T-helper 2 cell treated with Interferon-gamma antibody and Interleukin-4, amounts not matched to agents 5 μg/mL and 100 μg/mL, for 36 hours (primary cell): ENCODE results near the gene UBE3D.
A peak's percentile ranks its signal among the peaks of the same experiment; 100 is the strongest.

Experiments
- DNase-seq: peaks from one replicate; pipeline ENCODE4 v3.0.0; 2021; ENCODE audit warnings: low spot score
- H3K27ac Mint-ChIP-seq: one replicate; pipeline ENCODE4 v1.8.0; 2021; ENCODE audit warnings: mild to moderate bottlenecking, mixed read lengths
- H3K27me3 Mint-ChIP-seq: one replicate; pipeline ENCODE4 v1.8.0; 2021; ENCODE audit warnings: low read depth, mixed read lengths
- H3K36me3 Mint-ChIP-seq: one replicate; pipeline ENCODE4 v1.8.0; 2021; ENCODE audit warnings: low read depth, mixed read lengths
- H3K4me1 Mint-ChIP-seq: one replicate; pipeline ENCODE4 v1.8.0; 2021; ENCODE audit warnings: low read depth, mixed read lengths
- H3K4me3 Mint-ChIP-seq: one replicate; pipeline ENCODE4 v1.8.0; 2022; ENCODE audit warnings: mild to moderate bottlenecking, moderate library complexity, mixed read lengths
- H3K9me3 Mint-ChIP-seq: one replicate; pipeline ENCODE4 v1.8.0; 2021; ENCODE audit warnings: mixed read lengths

UBE3D gene, protein sequence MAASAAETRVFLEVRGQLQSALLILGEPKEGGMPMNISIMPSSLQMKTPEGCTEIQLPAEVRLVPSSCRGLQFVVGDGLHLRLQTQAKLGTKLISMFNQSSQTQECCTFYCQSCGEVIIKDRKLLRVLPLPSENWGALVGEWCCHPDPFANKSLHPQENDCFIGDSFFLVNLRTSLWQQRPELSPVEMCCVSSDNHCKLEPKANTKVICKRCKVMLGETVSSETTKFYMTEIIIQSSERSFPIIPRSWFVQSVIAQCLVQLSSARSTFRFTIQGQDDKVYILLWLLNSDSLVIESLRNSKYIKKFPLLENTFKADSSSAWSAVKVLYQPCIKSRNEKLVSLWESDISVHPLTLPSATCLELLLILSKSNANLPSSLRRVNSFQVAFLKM

DNA sequence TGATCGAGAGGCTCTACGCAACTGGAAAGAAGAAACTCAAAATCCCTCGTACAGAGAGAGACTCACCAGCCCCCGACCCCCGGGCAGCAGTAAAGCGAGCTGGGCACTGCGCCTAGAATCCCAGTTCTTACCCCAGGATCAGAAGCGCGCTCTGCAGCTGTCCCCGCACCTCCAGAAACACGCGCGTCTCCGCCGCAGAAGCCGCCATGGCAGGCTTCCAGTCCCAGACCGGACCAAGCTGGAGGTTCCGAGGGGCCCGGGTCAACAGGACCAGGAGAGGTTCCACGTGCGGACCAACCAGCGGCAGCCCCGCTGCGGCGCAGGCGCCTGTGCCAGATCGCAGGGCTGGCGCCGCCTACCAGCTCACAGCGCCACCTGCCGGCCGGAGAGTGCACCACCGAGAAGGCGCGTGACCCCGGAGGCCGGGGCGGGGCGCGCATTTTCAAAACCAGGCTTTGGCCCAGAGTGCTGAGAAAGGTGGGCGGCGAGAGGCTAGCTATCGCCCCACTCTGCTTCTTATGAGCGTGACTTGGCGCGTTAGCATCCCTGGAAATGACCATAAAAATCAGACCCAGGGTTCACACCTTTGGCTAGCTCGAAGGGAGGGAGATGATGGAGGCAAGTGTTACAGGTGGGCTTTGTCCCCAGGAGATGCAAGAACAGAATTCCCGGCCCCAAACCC, at the start of gene UBE3D:
Gene UBE3D (minus strand): TSS at position 331 of the 682 bp plus-strand sequence. CDS start 123 bp downstream, at position 208.
- peaks cover 3% of the 10 kb centered on the region for H3K36me3 Mint-ChIP-seq
- peak; percentile 92 for DNase-seq
- peaks cover 33% of the 10 kb centered on the region for H3K4me1 Mint-ChIP-seq
- peak within 1 kb of the TSS; percentile 83 for H3K27ac Mint-ChIP-seq
- no peaks in the 10 kb centered on the region for H3K27me3 Mint-ChIP-seq
- H3K4me3 Mint-ChIP-seq, result peak within 1 kb of the TSS; percentile 90
- no peaks in the 10 kb centered on the region for H3K9me3 Mint-ChIP-seq

- no peak for DNase-seq
- Mint-ChIP-seq H3K27ac (no peak overlapping the region), H3K27me3 (no peaks in the 10 kb centered on the region), H3K4me1 (no peaks in the 10 kb centered on the region), H3K36me3 (no peaks in the 10 kb centered on the region), H3K9me3 (no peaks in the 10 kb centered on the region), H3K4me3 (no peak overlapping the region)
Measured at GRCh38 chr6:83114164-83114563, 48.5 kb upstream of the UBE3D start.

DNA sequence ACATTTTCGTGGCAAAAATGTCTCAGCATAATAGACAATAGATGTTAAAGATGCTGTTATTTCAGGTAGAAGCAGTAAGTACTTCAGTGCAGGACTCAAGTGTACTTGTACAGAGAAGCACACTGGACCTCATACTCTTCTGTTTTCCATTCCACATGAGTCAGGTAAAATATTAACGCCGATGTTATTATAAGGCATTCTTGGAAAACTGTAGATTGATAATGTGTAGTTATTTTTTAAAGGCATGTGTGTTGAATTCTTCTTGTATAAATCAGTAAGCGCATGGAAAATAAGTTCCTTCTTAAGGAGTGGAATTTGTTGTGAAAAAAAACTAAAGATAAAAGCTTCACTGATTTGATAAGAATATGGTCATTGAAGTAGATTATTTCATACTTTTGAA, 47.6 kb upstream of the UBE3D start:
- H3K27ac Mint-ChIP-seq, result no peak overlapping the region
- DNase-seq, result no peak
- no peaks in the 10 kb centered on the region for H3K36me3 Mint-ChIP-seq
- no peaks in the 10 kb centered on the region for H3K4me1 Mint-ChIP-seq
- H3K9me3 Mint-ChIP-seq, result no peaks in the 10 kb centered on the region
- H3K27me3 Mint-ChIP-seq, result no peaks in the 10 kb centered on the region
- no peak overlapping the region for H3K4me3 Mint-ChIP-seq

GRCh38 chr6:83108378-83108777, 42.7 kb upstream of the UBE3D start:
- no peaks in the 10 kb centered on the region for H3K4me1 Mint-ChIP-seq
- no peak overlapping the region for H3K27ac Mint-ChIP-seq
- no peaks in the 10 kb centered on the region for H3K27me3 Mint-ChIP-seq
- H3K36me3 Mint-ChIP-seq, result peaks cover 5% of the 10 kb centered on the region
- peaks cover 4% of the 10 kb centered on the region for H3K9me3 Mint-ChIP-seq
- no peak overlapping the region for H3K4me3 Mint-ChIP-seq
- DNase-seq, result no peak

- Mint-ChIP-seq H3K4me1 (no peaks in the 10 kb centered on the region), H3K27ac (no peak overlapping the region), H3K27me3 (no peaks in the 10 kb centered on the region), H3K36me3 (peaks cover 13% of the 10 kb centered on the region), H3K4me3 (no peak overlapping the region), H3K9me3 (no peaks in the 10 kb centered on the region)
- no peak for DNase-seq
Measured at GRCh38 chr6:83098589-83098988, 32.9 kb upstream of the UBE3D start.

DNA sequence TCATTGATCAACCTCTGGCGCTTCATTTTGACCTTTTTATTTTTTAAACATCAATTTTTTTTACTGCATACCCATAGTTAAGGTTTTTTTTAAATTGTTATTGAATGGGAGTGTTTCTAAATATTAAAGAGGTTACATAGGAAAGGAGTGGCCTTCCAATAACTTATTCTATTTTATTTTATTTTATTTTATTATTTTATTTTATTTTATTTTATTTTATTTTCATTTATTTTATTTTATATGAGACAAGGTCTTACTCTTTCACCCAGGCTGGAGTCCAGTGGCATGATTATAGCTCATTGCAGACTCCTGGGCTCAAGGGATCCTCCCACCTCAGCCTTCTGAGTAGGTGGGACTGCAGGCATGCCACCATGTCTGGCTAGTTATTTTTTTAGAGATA, 32.0 kb upstream of the UBE3D start:
- Mint-ChIP-seq H3K27me3 (no peaks in the 10 kb centered on the region), H3K4me3 (no peak overlapping the region), H3K4me1 (no peaks in the 10 kb centered on the region), H3K36me3 (peaks cover 11% of the 10 kb centered on the region), H3K27ac (no peak overlapping the region), H3K9me3 (no peaks in the 10 kb centered on the region)
- DNase-seq, result no peak

DNA sequence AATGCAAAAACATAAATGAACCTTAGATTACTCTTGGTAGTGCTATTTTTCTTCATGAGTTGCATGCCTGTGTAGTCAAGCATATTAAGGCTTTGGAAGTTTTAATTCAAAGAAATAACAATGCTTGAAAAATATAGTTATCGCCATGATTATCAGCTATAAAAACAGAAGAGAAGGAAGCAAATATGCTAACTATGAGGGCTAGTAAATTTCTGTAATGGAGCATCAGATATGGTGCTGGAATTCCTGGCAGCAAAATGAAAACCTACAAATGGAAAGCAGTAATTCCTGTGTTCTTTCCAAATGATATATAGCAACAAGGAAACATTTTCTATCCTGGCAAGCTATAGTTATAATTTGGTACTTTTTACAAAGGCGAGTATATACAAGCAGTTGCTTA, 31.6 kb upstream of the UBE3D start:
- no peaks in the 10 kb centered on the region for H3K9me3 Mint-ChIP-seq
- H3K27me3 Mint-ChIP-seq, result no peaks in the 10 kb centered on the region
- peaks cover 9% of the 10 kb centered on the region for H3K36me3 Mint-ChIP-seq
- no peaks in the 10 kb centered on the region for H3K4me1 Mint-ChIP-seq
- H3K27ac Mint-ChIP-seq, result no peak overlapping the region
- no peak overlapping the region for H3K4me3 Mint-ChIP-seq
- no peak for DNase-seq

DNA sequence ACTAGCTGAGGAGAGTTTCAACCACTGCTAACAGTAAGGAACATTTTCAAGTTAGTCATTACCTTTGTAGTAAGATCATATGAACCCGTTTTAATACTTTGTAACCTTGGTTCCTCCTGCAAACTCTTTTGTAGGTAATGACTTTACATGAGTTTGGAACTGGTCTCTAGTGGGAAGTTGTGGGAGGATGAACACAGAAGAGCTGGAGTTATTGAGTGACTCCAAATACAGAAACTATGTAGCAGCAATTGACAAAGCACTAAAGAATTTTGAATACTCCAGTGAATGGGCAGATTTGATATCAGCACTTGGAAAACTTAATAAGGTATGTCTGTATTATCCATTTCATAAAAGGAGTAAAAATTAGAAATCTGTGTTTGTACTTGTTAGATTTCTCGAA, 31.1 kb upstream of the UBE3D start:
- no peaks in the 10 kb centered on the region for H3K27me3 Mint-ChIP-seq
- H3K4me1 Mint-ChIP-seq, result no peaks in the 10 kb centered on the region
- no peak overlapping the region for H3K4me3 Mint-ChIP-seq
- H3K36me3 Mint-ChIP-seq, result peaks cover 5% of the 10 kb centered on the region
- H3K27ac Mint-ChIP-seq, result no peak overlapping the region
- H3K9me3 Mint-ChIP-seq, result no peaks in the 10 kb centered on the region
- DNase-seq, result no peak

DNA sequence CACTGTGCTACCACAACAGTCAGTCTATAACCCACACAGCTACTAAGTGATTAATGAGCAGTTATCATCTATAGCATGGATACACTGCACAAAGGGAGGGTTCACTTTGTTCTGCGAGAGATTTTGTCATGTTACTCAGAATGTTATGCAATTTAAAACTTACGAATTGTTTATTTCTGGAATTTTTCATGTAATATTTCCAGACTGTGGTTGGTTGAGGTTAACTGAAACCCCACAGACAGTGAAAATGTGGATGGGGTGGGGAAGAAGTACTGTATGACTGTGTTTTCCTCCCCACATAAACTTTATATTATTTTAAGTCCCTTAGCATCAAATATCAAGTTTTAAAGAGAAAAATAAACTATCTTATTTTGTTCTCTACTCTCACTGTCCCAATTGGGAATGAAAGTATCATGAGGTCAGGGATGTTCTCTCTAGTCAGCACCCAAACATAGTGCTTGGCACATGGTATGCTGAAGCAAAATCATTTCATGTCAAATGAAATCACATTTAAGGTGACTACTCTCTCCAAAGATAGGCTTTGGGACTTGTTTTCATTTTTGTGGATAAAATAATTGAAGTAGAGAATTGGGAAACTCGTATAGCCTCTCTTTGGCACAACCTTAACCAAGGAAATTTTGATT, 27.2 kb upstream of the UBE3D start:
- no peak for DNase-seq
- Mint-ChIP-seq H3K4me3 (no peak overlapping the region), H3K9me3 (no peaks in the 10 kb centered on the region)

GRCh38 chr6:83086751-83087150, 21.1 kb upstream of the UBE3D start:
- H3K4me3 Mint-ChIP-seq, result no peak overlapping the region
- peaks cover 10% of the 10 kb centered on the region for H3K4me1 Mint-ChIP-seq
- H3K36me3 Mint-ChIP-seq, result no peaks in the 10 kb centered on the region
- no peak for DNase-seq
- no peaks in the 10 kb centered on the region for H3K27me3 Mint-ChIP-seq
- no peaks in the 10 kb centered on the region for H3K9me3 Mint-ChIP-seq
- peak overlapping the region; percentile 18 for H3K27ac Mint-ChIP-seq

More for the DNA sequence above, 27.2 kb upstream of the UBE3D start:
- Mint-ChIP-seq H3K27ac (no peak overlapping the region), H3K36me3 (no peaks in the 10 kb centered on the region), H3K27me3 (no peaks in the 10 kb centered on the region), H3K4me1 (no peaks in the 10 kb centered on the region)

GRCh38 chr6:83083476-83083875, 17.8 kb upstream of the UBE3D start:
- no peaks in the 10 kb centered on the region for H3K9me3 Mint-ChIP-seq
- H3K27ac Mint-ChIP-seq, result no peak overlapping the region
- no peaks in the 10 kb centered on the region for H3K27me3 Mint-ChIP-seq
- DNase-seq, result no peak
- no peaks in the 10 kb centered on the region for H3K36me3 Mint-ChIP-seq
- H3K4me1 Mint-ChIP-seq, result peaks cover 10% of the 10 kb centered on the region
- no peak overlapping the region for H3K4me3 Mint-ChIP-seq

- H3K9me3 Mint-ChIP-seq, result no peaks in the 10 kb centered on the region
- no peaks in the 10 kb centered on the region for H3K27me3 Mint-ChIP-seq
- H3K4me1 Mint-ChIP-seq, result peaks cover 11% of the 10 kb centered on the region
- H3K27ac Mint-ChIP-seq, result no peak overlapping the region
- no peaks in the 10 kb centered on the region for H3K36me3 Mint-ChIP-seq
- no peak for DNase-seq
- no peak overlapping the region for H3K4me3 Mint-ChIP-seq
Measured at GRCh38 chr6:83073615-83074014, 8.0 kb upstream of the UBE3D start.

GRCh38 chr6:83072726-83073125, 7.1 kb upstream of the UBE3D start:
- Mint-ChIP-seq H3K27me3 (no peaks in the 10 kb centered on the region), H3K4me1 (peaks cover 15% of the 10 kb centered on the region), H3K4me3 (no peak overlapping the region), H3K36me3 (no peaks in the 10 kb centered on the region), H3K9me3 (no peaks in the 10 kb centered on the region), H3K27ac (no peak overlapping the region)
- no peak for DNase-seq

GRCh38 chr6:83071707-83072106, 6.1 kb upstream of the UBE3D start:
- Mint-ChIP-seq H3K9me3 (no peaks in the 10 kb centered on the region), H3K4me3 (no peak overlapping the region), H3K4me1 (peaks cover 18% of the 10 kb centered on the region), H3K36me3 (no peaks in the 10 kb centered on the region), H3K27ac (no peak overlapping the region), H3K27me3 (no peaks in the 10 kb centered on the region)
- no peak for DNase-seq
